Endothelial cell of umbilical vein (primary cell): ENCODE data around the gene TEK. TPM values are rescaled to one million over a fixed set of nuclear protein-coding genes. Genes with fewer than 3 reads are reported as not detected.

ENCODE experiments used
- BruUV-seq: library from RNA; stranded (reverse); fragments of 400-500 nt; replicated peaks from 2 replicates; lab custom pipeline; 2021; lab: Mats Ljungman, UMichigan
- CTCF ChIA-PET: fragments of 300-600, 350-600 bp; sonication (Branson Sonifier 250); formaldehyde crosslinking; loops from one replicate; lab custom pipeline; 2021; ENCODE audit warnings: antibody characterized with exemption, inconsistent platforms; lab: Charles Lee
- POLR2A ChIA-PET: fragments of 300-600, 350-600 bp; sonication (Branson Sonifier 250); formaldehyde crosslinking; loops from one replicate; lab custom pipeline; 2021; ENCODE audit warnings: antibody characterized with exemption, inconsistent platforms; lab: Charles Lee
- DNase-seq: peaks from one replicate; pipeline ENCODE4 v3.0.0-alpha.2; 2011; ENCODE audit warnings: low read depth, low spot score
- FAIRE-seq: peaks from 2 replicates; lab custom pipeline; 2011; peaks lifted over from hg19 to GRCh38; lab: Jason Lieb, UNC
- H2AFZ ChIP-seq: 2 replicates; pipeline ENCODE4 v1.6.0; 2012; ENCODE audit warnings: low read depth, low read length, control low read depth, inconsistent platforms
- H3K27ac ChIP-seq: 2 replicates; pipeline ENCODE4 v1.5.1; 2011; ENCODE audit warnings: low read depth, mild to moderate bottlenecking, control low read depth, low read length, moderate library complexity; ENCODE audit not compliant: insufficient read depth
- H3K27me3 ChIP-seq, 2 experiments: 2 replicates each; pipeline versions ENCODE4 v1.6.0 to v1.6.1; 2011; ENCODE audit warnings: low read length in 2 of 2, mixed read lengths in 1 of 2; ENCODE audit not compliant: control insufficient read depth in 2 of 2, insufficient read depth in 2 of 2
- H3K36me3 ChIP-seq, 2 experiments: 2 replicates in 1 of 2; 3 replicates in 1 of 2; pipeline ENCODE4 v1.5.1; 2011; ENCODE audit warnings: low read length in 2 of 2, mild to moderate bottlenecking in 1 of 2, moderate library complexity in 1 of 2; ENCODE audit not compliant: control insufficient read depth in 2 of 2, insufficient read depth in 2 of 2; ENCODE audit errors: extremely low read depth in 1 of 2
- H3K4me1 ChIP-seq: 3 replicates; pipeline ENCODE4 v1.5.1; 2011; ENCODE audit warnings: mild to moderate bottlenecking, low read length; ENCODE audit not compliant: control insufficient read depth, insufficient read depth; ENCODE audit errors: extremely low read depth
- H3K4me2 ChIP-seq: 2 replicates; pipeline ENCODE4 v1.6.1; 2011; ENCODE audit warnings: low read length, control low read depth, mixed read lengths; ENCODE audit not compliant: insufficient read depth
- H3K4me3 ChIP-seq, 3 experiments: fragments of 200-600 bp in 1 of 3; sonication (generic), shearing (Covaris generic) in 1 of 3; replicated peaks in 1 of 3; 2 replicates each; pipeline ENCODE4 v1.5.1; 2011 to 2016; ENCODE audit warnings: control low read depth in 3 of 3, low read length in 3 of 3, mild to moderate bottlenecking in 2 of 3, inconsistent platforms in 1 of 3, low read depth in 1 of 3, moderate library complexity in 1 of 3; ENCODE audit not compliant: insufficient read depth in 1 of 3
- H3K79me2 ChIP-seq: 2 replicates; pipeline ENCODE4 v1.6.0; 2012; ENCODE audit warnings: low read length, inconsistent platforms; ENCODE audit not compliant: control insufficient read depth, insufficient read depth
- H3K9ac ChIP-seq: replicated peaks from 2 replicates; pipeline ENCODE3; 2011; ENCODE audit warnings: low read length, control low read depth; ENCODE audit not compliant: insufficient read depth; ENCODE audit errors: extremely low read depth
- H3K9me1 ChIP-seq: replicated peaks from 3 replicates; pipeline ENCODE4 v1.6.0; 2011; ENCODE audit warnings: mild to moderate bottlenecking, low read length; ENCODE audit not compliant: control insufficient read depth, insufficient read depth; ENCODE audit errors: extremely low read depth
- H3K9me3 ChIP-seq: replicated peaks from 2 replicates; pipeline ENCODE4 v1.5.1; 2012; ENCODE audit warnings: low read length, inconsistent platforms; ENCODE audit not compliant: control insufficient read depth, insufficient read depth
- H4K20me1 ChIP-seq: replicated peaks from 2 replicates; pipeline ENCODE3; 2011; ENCODE audit warnings: mild to moderate bottlenecking, low read length; ENCODE audit not compliant: control insufficient read depth, insufficient read depth; ENCODE audit errors: extremely low read depth
- EZH2 ChIP-seq: IDR thresholded peaks from 2 replicates; pipeline ENCODE4 v1.6.1; 2012; ENCODE audit warnings: borderline replicate concordance, low read depth, mild to moderate bottlenecking, moderate library complexity, low read length, inconsistent platforms; ENCODE audit not compliant: severe bottlenecking
- FOS ChIP-seq: IDR thresholded peaks from 2 replicates; pipeline ENCODE4 v1.6.1; 2011; ENCODE audit warnings: mild to moderate bottlenecking, low read length, moderate library complexity, borderline replicate concordance; ENCODE audit not compliant: insufficient read depth
- GATA2 ChIP-seq: IDR thresholded peaks from 2 replicates; pipeline ENCODE4 v1.7.0; 2011; ENCODE audit warnings: low read depth, mild to moderate bottlenecking, moderate library complexity, mixed read lengths, low read length; ENCODE audit not compliant: insufficient read length, insufficient read depth
- JUN ChIP-seq: IDR thresholded peaks from 2 replicates; pipeline ENCODE4 v1.6.1; 2011; ENCODE audit warnings: borderline replicate concordance, low read depth; ENCODE audit not compliant: insufficient read length, insufficient read depth
- MYC ChIP-seq: IDR thresholded peaks from one replicate; pipeline ENCODE4 v1.6.1; 2011; ENCODE audit warnings: mild to moderate bottlenecking, low read depth, low read length
- POLR2A ChIP-seq: IDR thresholded peaks from 2 replicates; pipeline ENCODE4 v1.6.1; 2012; ENCODE audit warnings: low read depth, mild to moderate bottlenecking, control low read depth, low read length
- POLR2AphosphoS5 ChIP-seq: IDR thresholded peaks from 2 replicates; pipeline ENCODE4 v1.6.1; 2012; ENCODE audit warnings: low read depth, mild to moderate bottlenecking, control low read depth, low read length, moderate library complexity; ENCODE audit not compliant: insufficient read depth
- dilution Hi-C: fragments of 300-500 bp; cut with MboI; formaldehyde crosslinking; loops from one replicate; pipeline ENCODE4 v1.15.0; 2019; ENCODE audit warnings: low sequenced_read_pairs; ENCODE audit not compliant: extremely low pct_ligation_motif_present
- intact Hi-C: fragments of 100-400 bp; cut with micrococcal nuclease; formaldehyde crosslinking; loops from one replicate; pipeline ENCODE4 v1.10.0; 2022
- polyA plus RNA-seq, 4 experiments: library from polyadenylated mRNA; depleted of rRNA in 3 of 4; stranded (reverse) in 3 of 4; unstranded in 1 of 4; fragments of >200 nt; gene quantifications; 2 replicates each; pipeline versions ENCODE4 v1.2.1 to v1.2.3, GENCODE V29; 2011 to 2012; ENCODE audit warnings: missing spikeins in 1 of 4
- total RNA-seq: library from RNA; stranded (reverse); gene quantifications from 2 replicates; pipeline ENCODE4 v1.2.3, GENCODE V29; 2021
- TF ChIP-seq, protein P1 (sequence below), 2 donors: IDR thresholded peaks; 1 replicate in 1 of 2; 2 replicates in 1 of 2; pipeline ENCODE4 v1.5.1; 2011; ENCODE audit warnings: low read length in 2 of 2, mild to moderate bottlenecking in 2 of 2, moderate library complexity in 2 of 2, control low read depth in 1 of 2, inconsistent platforms in 1 of 2, low read depth in 1 of 2; ENCODE audit not compliant: insufficient read depth in 1 of 2; ENCODE audit errors: extremely low read depth in 1 of 2
- TF ChIP-seq, protein P2 (sequence below): IDR thresholded peaks from 2 replicates; pipeline ENCODE4 v1.6.1; 2011; ENCODE audit not compliant: insufficient read depth, insufficient read length

Gene TEK
- total and polyA plus RNA-seq, 2 donors (not counting 3 experiments of a cell fraction or from before 2014, with no cell fraction given), result 26.9 to 44.1 TPM

DNA sequence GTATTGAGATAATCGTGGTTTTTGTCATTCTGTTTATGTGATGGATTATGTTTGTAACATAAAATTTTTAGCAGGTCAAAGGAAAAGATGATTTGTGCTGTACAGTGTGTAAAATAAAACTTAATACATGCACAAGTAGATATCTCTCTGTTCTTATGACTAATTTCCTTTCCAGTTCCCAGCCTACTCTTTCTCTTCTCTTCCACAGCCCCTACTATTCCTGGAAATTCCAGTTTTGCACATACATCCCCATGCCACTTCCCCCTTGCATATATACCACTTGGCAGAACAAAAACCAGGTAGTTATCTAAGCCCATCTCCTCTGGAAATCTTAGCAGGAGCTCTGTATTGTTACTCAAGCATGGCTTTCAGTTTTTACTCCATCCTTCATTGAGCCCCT is 20.2 kb downstream of the TEK start:
- peak; percentile 66 for DNase-seq
- Histone ChIP-seq H2AFZ (no peak overlapping the region), H3K27me3 (no peaks in the 10 kb centered on the region), H3K4me1 (peaks cover 25% of the 10 kb centered on the region), H3K27ac (peak overlapping the region; percentile 28), H3K9me1 (no peaks in the 10 kb centered on the region), H3K9me3 (no peaks in the 10 kb centered on the region), H4K20me1 (no peaks in the 10 kb centered on the region), H3K4me3 (no peak overlapping the region), H3K36me3 (no peaks in the 10 kb centered on the region), H3K9ac (no peak overlapping the region), H3K79me2 (peaks cover 35% of the 10 kb centered on the region), H3K4me2 (peak overlapping the region; percentile 88)
- no TSS peak for BruUV-seq
- CTCF ChIA-PET, result interaction anchor here (1.8 kb wide), 1 partner anchor 26 kb away, joined by 6 read pairs; no protein-coding TSS in a partner anchor
- POLR2A ChIA-PET, result no interaction called here
- TF ChIP-seq POLR2A (no peak), FOS (peak; percentile 56), EZH2 (no peak), POLR2AphosphoS5 (no peak), MYC (no peak), JUN (no peak), GATA2 (peak; percentile 43)
- TF ChIP-seq, protein P1, sequence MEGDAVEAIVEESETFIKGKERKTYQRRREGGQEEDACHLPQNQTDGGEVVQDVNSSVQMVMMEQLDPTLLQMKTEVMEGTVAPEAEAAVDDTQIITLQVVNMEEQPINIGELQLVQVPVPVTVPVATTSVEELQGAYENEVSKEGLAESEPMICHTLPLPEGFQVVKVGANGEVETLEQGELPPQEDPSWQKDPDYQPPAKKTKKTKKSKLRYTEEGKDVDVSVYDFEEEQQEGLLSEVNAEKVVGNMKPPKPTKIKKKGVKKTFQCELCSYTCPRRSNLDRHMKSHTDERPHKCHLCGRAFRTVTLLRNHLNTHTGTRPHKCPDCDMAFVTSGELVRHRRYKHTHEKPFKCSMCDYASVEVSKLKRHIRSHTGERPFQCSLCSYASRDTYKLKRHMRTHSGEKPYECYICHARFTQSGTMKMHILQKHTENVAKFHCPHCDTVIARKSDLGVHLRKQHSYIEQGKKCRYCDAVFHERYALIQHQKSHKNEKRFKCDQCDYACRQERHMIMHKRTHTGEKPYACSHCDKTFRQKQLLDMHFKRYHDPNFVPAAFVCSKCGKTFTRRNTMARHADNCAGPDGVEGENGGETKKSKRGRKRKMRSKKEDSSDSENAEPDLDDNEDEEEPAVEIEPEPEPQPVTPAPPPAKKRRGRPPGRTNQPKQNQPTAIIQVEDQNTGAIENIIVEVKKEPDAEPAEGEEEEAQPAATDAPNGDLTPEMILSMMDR (IDR thresholded peaks at IDR 0.05; ENCODE audit: extremely low read depth in 1 of 2, insufficient read depth in 1 of 2, low read depth in 1 of 2, low read length in 2 of 2), result no peak
- TF ChIP-seq, protein P2, sequence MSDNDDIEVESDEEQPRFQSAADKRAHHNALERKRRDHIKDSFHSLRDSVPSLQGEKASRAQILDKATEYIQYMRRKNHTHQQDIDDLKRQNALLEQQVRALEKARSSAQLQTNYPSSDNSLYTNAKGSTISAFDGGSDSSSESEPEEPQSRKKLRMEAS, result no peak
- dilution Hi-C loops, result no loop called here
- peak; percentile 84 for FAIRE-seq
- intact Hi-C loops, result no loop called here
